GM23248 (cell line): ENCODE data around the gene XIRP1. TPM values are rescaled to one million over a fixed set of nuclear protein-coding genes. Genes with fewer than 3 reads are reported as not detected.

ENCODE experiments used
- DNase-seq: peaks from one replicate; pipeline ENCODE4 v3.0.0-alpha.2; 2015
- H2AFZ ChIP-seq: fragments of 200-600 bp; sonication (generic); 2 replicates; pipeline ENCODE4 v1.6.1; 2016; ENCODE audit warnings: antibody characterized with exemption
- H3F3A ChIP-seq: fragments of 200-600 bp; sonication (generic); 2 replicates; pipeline ENCODE4 v1.6.1; 2016; ENCODE audit warnings: mild to moderate bottlenecking, antibody characterized with exemption, mixed run types; ENCODE audit not compliant: insufficient read depth
- H3K27ac ChIP-seq: fragments of 200-600 bp; sonication (generic); 2 replicates; pipeline ENCODE4 v1.5.1; 2016; ENCODE audit warnings: mild to moderate bottlenecking
- H3K27me3 ChIP-seq: fragments of 200-600 bp; sonication (generic); replicated peaks from 2 replicates; pipeline ENCODE4 v1.6.1; 2016; ENCODE audit warnings: mild to moderate bottlenecking; ENCODE audit not compliant: insufficient read depth
- H3K36me3 ChIP-seq: fragments of 200-600 bp; sonication (generic); 2 replicates; pipeline ENCODE4 v1.6.1; 2016; ENCODE audit warnings: low read depth, mild to moderate bottlenecking
- H3K4me1 ChIP-seq: fragments of 200-600 bp; sonication (generic); 2 replicates; pipeline ENCODE4 v1.6.1; 2016; ENCODE audit warnings: mild to moderate bottlenecking; ENCODE audit not compliant: insufficient read depth
- H3K4me2 ChIP-seq: fragments of 200-600 bp; sonication (generic); one replicate; pipeline ENCODE4 v1.6.1; 2016; ENCODE audit warnings: mild to moderate bottlenecking; ENCODE audit not compliant: unreplicated experiment
- H3K4me3 ChIP-seq: fragments of 200-600 bp; sonication (generic); 2 replicates; pipeline ENCODE4 v1.5.1; 2016; ENCODE audit warnings: mild to moderate bottlenecking
- H3K79me2 ChIP-seq: fragments of 200-600 bp; sonication (generic); 2 replicates; pipeline ENCODE4 v1.6.1; 2016; ENCODE audit warnings: mild to moderate bottlenecking; ENCODE audit not compliant: insufficient read depth
- H3K9ac ChIP-seq: fragments of 200-600 bp; sonication (generic); 2 replicates; pipeline ENCODE4 v1.6.1; 2016; ENCODE audit warnings: mild to moderate bottlenecking
- H3K9me2 ChIP-seq: fragments of 200-600 bp; sonication (generic); 2 replicates; pipeline ENCODE4 v1.6.1; 2016; ENCODE audit warnings: mixed run types, mild to moderate bottlenecking, moderate library complexity; ENCODE audit not compliant: insufficient read depth
- H3K9me3 ChIP-seq: fragments of 200-600 bp; sonication (generic); one replicate; pipeline ENCODE4 v1.6.1; 2017; ENCODE audit warnings: low read depth
- H4K20me1 ChIP-seq: fragments of 200-600 bp; sonication (generic); 2 replicates; pipeline ENCODE4 v1.6.0; 2016; ENCODE audit not compliant: insufficient read depth
- EZH2 ChIP-seq: fragments of 200-600 bp; sonication (generic); IDR thresholded peaks from 2 replicates; pipeline ENCODE4 v1.6.1; 2018; ENCODE audit warnings: antibody characterized with exemption, mild to moderate bottlenecking; ENCODE audit not compliant: insufficient read depth, poor library complexity, severe bottlenecking
- EZH2phosphoT487 ChIP-seq: fragments of 200-600 bp; sonication (generic); IDR thresholded peaks from 2 replicates; pipeline ENCODE4 v1.6.1; 2018; ENCODE audit warnings: antibody characterized with exemption, moderate library complexity, mild to moderate bottlenecking, low read depth; ENCODE audit not compliant: insufficient read depth
- WGBS, 2 experiments: methylation state at CpG; one replicate each; pipeline ENCODE4 v1.1.6; 2015 to 2017; ENCODE audit warnings: low lambda C conversion rate in 2 of 2, low coverage in 1 of 2; ENCODE audit errors: missing lambda C conversion rate in 2 of 2; 5-methylcytosine and 5-hydroxymethylcytosine counted together
- in situ Hi-C: fragments of 300-500 bp; cut with MboI; formaldehyde crosslinking; loops from 2 replicates; pipeline ENCODE4 v1.15.0; 2020
- polyA plus RNA-seq: library from polyadenylated mRNA; unstranded; fragments of >200 nt; fragmentation: Nextera tagmentation; extraction: Ambion mirVana; gene quantifications from 2 replicates; pipeline ENCODE4 v1.2.1, GENCODE V29; 2016
- total RNA-seq: library from RNA; depleted of rRNA; stranded (reverse); fragments of >200 nt; shearing (Covaris generic); gene quantifications from 2 replicates; pipeline ENCODE4 v1.2.3, GENCODE V29; 2014

Gene XIRP1
- total and polyA plus RNA-seq, 2 experiments from 2014 or later: not detected

DNA sequence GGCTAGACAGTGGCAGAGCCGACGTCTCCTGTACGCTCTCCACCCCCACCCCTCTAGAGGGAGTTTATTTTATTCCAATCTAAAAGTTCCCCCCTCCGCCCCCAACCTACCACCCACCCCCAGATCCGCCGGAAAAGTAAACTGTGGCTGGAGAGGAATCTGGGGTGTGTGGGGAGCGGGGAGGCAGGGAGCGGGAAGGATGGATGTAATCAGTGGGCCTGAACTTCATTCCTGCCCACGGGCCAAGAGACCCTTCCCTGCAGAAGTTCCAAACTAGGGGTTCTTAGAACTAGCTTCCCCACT lies 38.5 kb downstream of the XIRP1 start:
- Histone ChIP-seq H3K27ac (peak overlapping the region; percentile 47; the same call in 1 of the 2 replicates), H4K20me1 (no peaks in the 10 kb centered on the region), H2AFZ (peak overlapping the region; percentile 62; the same call in 1 of the 2 replicates), H3K9me2 (no peaks in the 10 kb centered on the region), H3K4me3 (peak overlapping the region; percentile 59), H3K79me2 (peaks cover 26% of the 10 kb centered on the region), H3K27me3 (no peaks in the 10 kb centered on the region), H3K4me2 (peak overlapping the region; percentile 50), H3F3A (peaks cover 33% of the 10 kb centered on the region), H3K9me3 (no peaks in the 10 kb centered on the region), H3K36me3 (no peaks in the 10 kb centered on the region), H3K4me1 (peaks cover 29% of the 10 kb centered on the region), H3K9ac (peak overlapping the region; percentile 98)
- in situ Hi-C loops: no loop called here
- 48 to 58% methylated on average over 9 of the region's 9 CpGs for WGBS, 2 experiments
- DNase-seq: no peak
- TF ChIP-seq EZH2phosphoT487 (no peak), EZH2 (no peak)

DNA sequence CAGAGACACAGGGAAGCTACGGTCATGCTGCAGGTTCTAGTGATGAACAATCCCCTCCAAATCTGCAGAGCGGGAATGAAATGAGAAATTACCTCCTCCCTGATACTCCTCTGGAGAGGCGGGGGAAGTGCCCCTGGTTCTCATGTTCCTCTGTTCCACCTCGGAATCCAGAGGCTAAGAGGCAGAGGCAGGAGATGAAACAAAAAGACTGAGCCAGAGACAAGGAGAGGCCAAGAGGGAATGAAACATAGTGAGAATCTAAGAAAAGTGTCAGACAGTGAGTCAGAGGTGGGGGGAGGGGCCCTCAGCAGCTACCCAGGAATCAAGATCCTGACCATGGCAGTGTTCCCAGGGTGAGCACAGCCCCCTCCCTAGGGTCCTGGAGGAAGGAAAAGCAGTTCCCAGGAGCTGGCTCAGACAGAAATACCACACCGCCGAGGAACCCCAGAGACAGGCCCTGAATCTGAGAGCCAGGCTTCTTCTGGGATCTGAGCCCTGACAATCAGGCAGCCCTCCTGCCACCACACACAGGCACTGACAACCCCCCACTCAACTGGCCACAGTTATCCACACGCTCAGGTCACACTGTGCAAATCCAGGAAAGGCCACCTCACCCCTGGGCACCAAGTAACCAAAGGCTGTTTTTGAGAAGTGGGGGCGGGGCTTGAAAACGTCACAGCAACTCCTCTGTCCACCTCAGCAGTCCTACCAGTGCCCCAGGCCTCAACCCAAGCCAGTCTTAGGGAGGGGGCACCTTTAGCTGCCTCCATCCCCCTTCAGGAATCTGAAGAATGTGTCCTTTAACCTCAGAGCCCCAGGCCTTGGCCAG lies 41.4 kb downstream of the XIRP1 start:
- H3K9me2 ChIP-seq: no peaks in the 10 kb centered on the region
- H3K36me3 ChIP-seq: peaks cover 3% of the 10 kb centered on the region; the same call in 1 of the 2 replicates
- TF ChIP-seq EZH2phosphoT487 (no peak), EZH2 (no peak)
- DNase-seq: peak; percentile 96
- H3F3A ChIP-seq: peaks cover 59% of the 10 kb centered on the region
- in situ Hi-C loops: no loop called here
- H3K27ac ChIP-seq: peak overlapping the region; percentile 99
- H3K4me2 ChIP-seq: peak overlapping the region; percentile 88
- peak overlapping the region; percentile 98 for H3K9ac ChIP-seq
- H4K20me1 ChIP-seq: no peaks in the 10 kb centered on the region; the same call in 1 of the 2 replicates
- peak overlapping the region; percentile 87 for H3K4me3 ChIP-seq
- H3K27me3 ChIP-seq: no peaks in the 10 kb centered on the region
- peaks cover 52% of the 10 kb centered on the region for H3K79me2 ChIP-seq
- WGBS, 2 experiments: 1 to 2% methylated on average over 9 of the region's 9 CpGs
- H3K9me3 ChIP-seq: no peaks in the 10 kb centered on the region
- H2AFZ ChIP-seq: no peak overlapping the region
- H3K4me1 ChIP-seq: peaks cover 56% of the 10 kb centered on the region

GRCh38 chr3:39150148-39150802 lies 42.1 kb downstream of the XIRP1 start:
- H3K9me2 ChIP-seq: no peaks in the 10 kb centered on the region
- WGBS, 2 experiments: 55 to 56% methylated on average over 5 of the region's 5 CpGs
- no peaks in the 10 kb centered on the region for H3K27me3 ChIP-seq
- DNase-seq: peak; percentile 38
- H4K20me1 ChIP-seq: no peaks in the 10 kb centered on the region; the same call in 1 of the 2 replicates
- peak overlapping the region; percentile 98 for H3K9ac ChIP-seq
- H3F3A ChIP-seq: peaks cover 66% of the 10 kb centered on the region
- TF ChIP-seq EZH2phosphoT487 (no peak), EZH2 (no peak)
- peaks cover 62% of the 10 kb centered on the region for H3K4me1 ChIP-seq
- peak overlapping the region; percentile 87 for H3K4me3 ChIP-seq
- no peak overlapping the region for H2AFZ ChIP-seq
- peaks cover 10% of the 10 kb centered on the region; the same call in 1 of the 2 replicates for H3K36me3 ChIP-seq
- peak overlapping the region; percentile 99 for H3K27ac ChIP-seq
- H3K4me2 ChIP-seq: peak overlapping the region; percentile 88
- in situ Hi-C loops: no loop called here
- no peaks in the 10 kb centered on the region for H3K9me3 ChIP-seq
- H3K79me2 ChIP-seq: peaks cover 60% of the 10 kb centered on the region

- Histone ChIP-seq H3K36me3 (peaks cover 17% of the 10 kb centered on the region; the same call in 1 of the 2 replicates), H2AFZ (no peak overlapping the region), H3K79me2 (peaks cover 66% of the 10 kb centered on the region), H3K27ac (peak overlapping the region; percentile 99), H3K9ac (peak overlapping the region; percentile 98), H3F3A (peaks cover 68% of the 10 kb centered on the region), H4K20me1 (no peaks in the 10 kb centered on the region; the same call in 1 of the 2 replicates), H3K4me3 (peak overlapping the region; percentile 87), H3K4me2 (peak overlapping the region; percentile 88), H3K9me3 (no peaks in the 10 kb centered on the region), H3K27me3 (no peaks in the 10 kb centered on the region), H3K4me1 (peaks cover 62% of the 10 kb centered on the region), H3K9me2 (no peaks in the 10 kb centered on the region)
- in situ Hi-C loops: no loop called here
- no peak for TF ChIP-seq EZH2phosphoT487
- no peak for TF ChIP-seq EZH2
- peak; percentile 12 for DNase-seq
- 71 to 73% methylated on average over 3 of the region's 3 CpGs for WGBS, 2 experiments
Measured at GRCh38 chr3:39149498-39150147, 42.8 kb downstream of the XIRP1 start.
